GM12878 (cell line): ENCODE measurements around the gene TAF3. TPM values are rescaled to one million over a fixed set of nuclear protein-coding genes. Genes with fewer than 3 reads are reported as not detected.

Experiments used
- ATAC-seq: fragments of 200-7000 bp; cut with Tn5 transposase; 3 replicates; pipeline ENCODE4 v1.9.1; 2020; ENCODE audit warnings: mild to moderate bottlenecking, moderate library complexity
- BruUV-seq: library from RNA; stranded (reverse); fragments of 400-500 nt; replicated peaks from 2 replicates; lab custom pipeline; 2021; lab: Mats Ljungman, UMichigan
- CTCF ChIA-PET: fragments of 300-600 bp; sonication (Branson Sonifier 250); formaldehyde crosslinking; extraction: SDS; loops from one replicate; lab custom pipeline; 2021; ENCODE audit warnings: inconsistent platforms; lab: Yijun Ruan, JAX
- POLR2A ChIA-PET: fragments of 350-600 bp; formaldehyde crosslinking; extraction: SDS; loops from one replicate; lab custom pipeline; 2021; ENCODE audit warnings: inconsistent platforms; lab: Charles Lee
- RAD21 ChIA-PET: fragments of 300-600 bp; sonication (Branson Sonifier 250); formaldehyde crosslinking; loops from one replicate; lab custom pipeline; 2023; ENCODE audit warnings: antibody characterized with exemption; ENCODE audit not compliant: unreplicated experiment; lab: Charles Lee
- SMC1A ChIA-PET: fragments of 300-600 bp; sonication (Branson Sonifier 250); formaldehyde crosslinking; loops from one replicate; lab custom pipeline; 2023; ENCODE audit not compliant: unreplicated experiment, uncharacterized antibody; lab: Charles Lee
- DNase-seq: peaks from one replicate; pipeline ENCODE4 v3.0.0-alpha.2; 2011; ENCODE audit warnings: low read depth, low spot score
- FAIRE-seq: peaks from 3 replicates; lab custom pipeline; 2011; peaks lifted over from hg19 to GRCh38; lab: Jason Lieb, UNC
- H2AFZ ChIP-seq: 2 replicates; pipeline ENCODE4 v1.6.0; 2011; ENCODE audit warnings: low read depth, low read length, control low read depth; ENCODE audit not compliant: control insufficient read depth
- H3K27ac ChIP-seq: 2 replicates; pipeline ENCODE4 v1.5.1; 2011; ENCODE audit warnings: control low read depth; ENCODE audit not compliant: control insufficient read depth, insufficient read depth
- H3K27me3 ChIP-seq, 2 experiments: replicated peaks in 1 of 2; 2 replicates each; pipeline versions ENCODE4 v1.6.0 to v1.6.1; 2011; ENCODE audit warnings: low read length in 1 of 2; ENCODE audit not compliant: control insufficient read depth in 2 of 2, insufficient read depth in 2 of 2
- H3K36me3 ChIP-seq, 2 experiments: 2 replicates each; pipeline ENCODE4 v1.5.1; 2011; ENCODE audit warnings: low read length in 1 of 2; ENCODE audit not compliant: control insufficient read depth in 2 of 2, insufficient read depth in 2 of 2
- H3K4me1 ChIP-seq: 2 replicates; pipeline ENCODE4 v1.6.1; 2011; ENCODE audit warnings: mild to moderate bottlenecking, low read length, moderate library complexity, mixed read lengths; ENCODE audit not compliant: control insufficient read depth, insufficient read depth
- H3K4me2 ChIP-seq: 2 replicates; pipeline ENCODE4 v1.6.0; 2011; ENCODE audit warnings: control low read depth; ENCODE audit not compliant: control insufficient read depth, insufficient read depth
- H3K4me3 ChIP-seq: fragments of 200-600 bp; sonication (generic); 2 replicates; pipeline ENCODE4 v1.5.1; 2016
- H3K79me2 ChIP-seq: 2 replicates; pipeline ENCODE4 v1.6.0; 2011; ENCODE audit warnings: low read length; ENCODE audit not compliant: control insufficient read depth, insufficient read depth
- H3K9ac ChIP-seq: 2 replicates; pipeline ENCODE4 v1.8.0; 2011; ENCODE audit warnings: low read length, control low read depth, mixed read lengths; ENCODE audit not compliant: control insufficient read depth, insufficient read depth
- H3K9me3 ChIP-seq: replicated peaks from 3 replicates; pipeline ENCODE4 v1.5.1; 2011; ENCODE audit warnings: mild to moderate bottlenecking, low read length; ENCODE audit not compliant: control insufficient read depth, insufficient read depth
- H4K20me1 ChIP-seq: 2 replicates; pipeline ENCODE4 v1.6.0; 2011; ENCODE audit not compliant: control insufficient read depth, insufficient read depth
- EGR1 ChIP-seq, 2 experiments: IDR thresholded peaks; 1 replicate in 1 of 2; 2 replicates in 1 of 2; pipeline ENCODE4 v1.6.1; 2011 to 2012; ENCODE audit warnings: low read depth in 2 of 2, low read length in 2 of 2, borderline replicate concordance in 1 of 2, mild to moderate bottlenecking in 1 of 2, moderate library complexity in 1 of 2
- FOS ChIP-seq: IDR thresholded peaks from 3 replicates; pipeline ENCODE4 v1.6.1; 2011; ENCODE audit warnings: borderline replicate concordance; ENCODE audit not compliant: insufficient read length; ENCODE audit errors: extremely low read depth
- ZBTB33 ChIP-seq: fragments of 450-650 bp; IDR thresholded peaks from 2 replicates; pipeline ENCODE4 v1.6.1; 2017; ENCODE audit warnings: mild to moderate bottlenecking
- ZNF217 ChIP-seq: fragments of 450-650 bp; IDR thresholded peaks from 2 replicates; pipeline ENCODE4 v1.6.1; 2017; ENCODE audit warnings: antibody characterized with exemption, mild to moderate bottlenecking
- WGBS: methylation state at CpG from one replicate; pipeline ENCODE4 v1.1.6; 2016; ENCODE audit warnings: low lambda C conversion rate; ENCODE audit not compliant: insufficient replicate concordance, insufficient coverage; ENCODE audit errors: missing lambda C conversion rate; 5-methylcytosine and 5-hydroxymethylcytosine counted together
- in situ Hi-C: fragments of 300-500 bp; cut with MboI; formaldehyde crosslinking; loops from 9 replicates; pipeline ENCODE4 v1.14.3; 2018; ENCODE audit warnings: mixed read lengths
- intact Hi-C: fragments of 100-400 bp; cut with micrococcal nuclease; formaldehyde crosslinking; loops from one replicate; pipeline ENCODE4 v1.14.2; 2022; ENCODE audit not compliant: unreplicated experiment
- polyA plus RNA-seq, 11 experiments: library from polyadenylated mRNA; depleted of rRNA in 4 of 11; unstranded in 6 of 11; stranded (reverse) in 5 of 11; fragments of >200 nt; fragmentation: Nextera tagmentation in 4 of 11; fragmentation: Illumina TruSeq in 1 of 11; extraction: Ambion mirVana in 4 of 11; extraction: Trizol in 1 of 11; gene quantifications; 1 replicate in 1 of 11; 2 replicates in 10 of 11; pipeline versions ENCODE4 v1.2.1 to v1.2.3, GENCODE V29; 2011 to 2016; ENCODE audit warnings: inconsistent platforms in 2 of 11, missing spikeins in 2 of 11, low read depth in 1 of 11
- total RNA-seq, 4 experiments: library from RNA; depleted of rRNA in 3 of 4; stranded (reverse); fragments of >200 nt in 3 of 4; fragmentation: Illumina TruSeq in 1 of 4; extraction: Trizol in 1 of 4; gene quantifications; 2 replicates each; pipeline versions ENCODE4 v1.2.1 to v1.2.3, GENCODE V29; 2013 to 2021
- TF ChIP-seq, protein P1 (sequence below), 3 experiments: IDR thresholded peaks in 2 of 3; conservative IDR thresholded peaks in 1 of 3; 2 replicates each; pipeline ENCODE4 v1.5.1; 2011; ENCODE audit warnings: low read depth in 3 of 3, low read length in 3 of 3, mild to moderate bottlenecking in 3 of 3, control low read depth in 2 of 3, moderate library complexity in 2 of 3, inconsistent platforms in 1 of 3, mixed read lengths in 1 of 3; ENCODE audit not compliant: control insufficient read depth in 2 of 3, insufficient read depth in 1 of 3; ENCODE audit errors: extremely low read depth in 1 of 3

TAF3 gene
- total and polyA plus RNA-seq, 10 of the 15 experiments (the other 5 are each of a cell fraction or from before 2014, with no cell fraction given), result 2.0 to 10.1 (median 3.7) TPM

DNA sequence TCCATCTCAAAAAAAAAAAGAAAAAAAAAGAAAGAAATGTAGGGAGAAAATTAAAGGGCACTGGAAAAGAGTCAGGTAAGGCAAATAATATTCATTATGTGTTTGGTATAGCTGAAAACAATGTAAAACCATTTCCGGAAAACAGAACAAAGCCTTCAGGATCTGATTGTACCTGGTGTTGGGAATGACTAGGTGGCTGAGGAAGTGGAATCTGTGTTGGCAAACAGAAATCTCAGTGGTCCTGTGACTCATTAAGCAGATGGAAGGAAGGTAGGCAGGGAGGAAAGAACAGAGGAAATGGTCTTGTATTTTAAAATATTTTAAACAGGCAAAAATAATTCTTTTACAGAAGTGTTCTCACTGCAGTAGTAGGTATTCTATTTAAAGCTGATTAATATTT, 180.5 kb downstream of the TAF3 start:
- H3K4me3 ChIP-seq, result no peak overlapping the region
- H3K79me2 ChIP-seq, result no peaks in the 10 kb centered on the region
- RAD21 ChIA-PET, result no interaction called here
- no TSS peak for BruUV-seq
- no peaks in the 10 kb centered on the region for H4K20me1 ChIP-seq
- no peak overlapping the region for H2AFZ ChIP-seq
- ATAC-seq, result no peak
- H3K27ac ChIP-seq, result no peak overlapping the region
- 91% methylated on average over 1 of the region's 1 CpG for WGBS
- POLR2A ChIA-PET, result no interaction called here
- no peak overlapping the region for H3K4me2 ChIP-seq
- no peak for TF ChIP-seq EGR1 (IDR thresholded peaks at IDR 0.05; ENCODE audit: borderline replicate concordance in 1 of 2, low read depth in 2 of 2, low read length in 2 of 2)
- no peak for TF ChIP-seq FOS
- TF ChIP-seq, protein P1, sequence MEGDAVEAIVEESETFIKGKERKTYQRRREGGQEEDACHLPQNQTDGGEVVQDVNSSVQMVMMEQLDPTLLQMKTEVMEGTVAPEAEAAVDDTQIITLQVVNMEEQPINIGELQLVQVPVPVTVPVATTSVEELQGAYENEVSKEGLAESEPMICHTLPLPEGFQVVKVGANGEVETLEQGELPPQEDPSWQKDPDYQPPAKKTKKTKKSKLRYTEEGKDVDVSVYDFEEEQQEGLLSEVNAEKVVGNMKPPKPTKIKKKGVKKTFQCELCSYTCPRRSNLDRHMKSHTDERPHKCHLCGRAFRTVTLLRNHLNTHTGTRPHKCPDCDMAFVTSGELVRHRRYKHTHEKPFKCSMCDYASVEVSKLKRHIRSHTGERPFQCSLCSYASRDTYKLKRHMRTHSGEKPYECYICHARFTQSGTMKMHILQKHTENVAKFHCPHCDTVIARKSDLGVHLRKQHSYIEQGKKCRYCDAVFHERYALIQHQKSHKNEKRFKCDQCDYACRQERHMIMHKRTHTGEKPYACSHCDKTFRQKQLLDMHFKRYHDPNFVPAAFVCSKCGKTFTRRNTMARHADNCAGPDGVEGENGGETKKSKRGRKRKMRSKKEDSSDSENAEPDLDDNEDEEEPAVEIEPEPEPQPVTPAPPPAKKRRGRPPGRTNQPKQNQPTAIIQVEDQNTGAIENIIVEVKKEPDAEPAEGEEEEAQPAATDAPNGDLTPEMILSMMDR (IDR thresholded peaks at IDR 0.05 in 2 of 3, conservative IDR thresholded peaks at IDR 0.05 in 1 of 3; ENCODE audit: control insufficient read depth in 2 of 3, extremely low read depth in 1 of 3, insufficient read depth in 1 of 3, low read depth in 3 of 3, low read length in 3 of 3), result no peak
- no peak for TF ChIP-seq ZBTB33
- no peak for TF ChIP-seq ZNF217
- TF ChIP-seq, all 136 proteins: peak for 0
- Histone ChIP-seq H3K4me1 (no peaks in the 10 kb centered on the region), H3K27me3 (no peaks in the 10 kb centered on the region), H3K9ac (no peak overlapping the region), H3K9me3 (no peaks in the 10 kb centered on the region; the same call in 2 of the 3 replicates), H3K36me3 (no peaks in the 10 kb centered on the region; a peak in 1 of 4 replicates)
- ChIA-PET SMC1A (no interaction called here), CTCF (no interaction called here)
- in situ Hi-C loops, result no loop called here
- FAIRE-seq (no peak), DNase-seq (no peak)
- intact Hi-C loops, result no loop called here
